Fibroblast of skin of abdomen (primary cell): ENCODE measurements around the gene PBXIP1. TPM values are rescaled to one million over a fixed set of nuclear protein-coding genes. Genes with fewer than 3 reads are reported as not detected.

Experiments
- DNase-seq: peaks from one replicate; pipeline ENCODE4 v3.0.0-alpha.2; 2013
- polyA plus RNA-seq, 2 experiments: library from polyadenylated mRNA; unstranded; fragments of 120-200 nt; gene quantifications; one replicate each; pipeline ENCODE4 v1.2.1, GENCODE V29; 2013; ENCODE audit not compliant: insufficient read length in 2 of 2

The PBXIP1 gene, protein sequence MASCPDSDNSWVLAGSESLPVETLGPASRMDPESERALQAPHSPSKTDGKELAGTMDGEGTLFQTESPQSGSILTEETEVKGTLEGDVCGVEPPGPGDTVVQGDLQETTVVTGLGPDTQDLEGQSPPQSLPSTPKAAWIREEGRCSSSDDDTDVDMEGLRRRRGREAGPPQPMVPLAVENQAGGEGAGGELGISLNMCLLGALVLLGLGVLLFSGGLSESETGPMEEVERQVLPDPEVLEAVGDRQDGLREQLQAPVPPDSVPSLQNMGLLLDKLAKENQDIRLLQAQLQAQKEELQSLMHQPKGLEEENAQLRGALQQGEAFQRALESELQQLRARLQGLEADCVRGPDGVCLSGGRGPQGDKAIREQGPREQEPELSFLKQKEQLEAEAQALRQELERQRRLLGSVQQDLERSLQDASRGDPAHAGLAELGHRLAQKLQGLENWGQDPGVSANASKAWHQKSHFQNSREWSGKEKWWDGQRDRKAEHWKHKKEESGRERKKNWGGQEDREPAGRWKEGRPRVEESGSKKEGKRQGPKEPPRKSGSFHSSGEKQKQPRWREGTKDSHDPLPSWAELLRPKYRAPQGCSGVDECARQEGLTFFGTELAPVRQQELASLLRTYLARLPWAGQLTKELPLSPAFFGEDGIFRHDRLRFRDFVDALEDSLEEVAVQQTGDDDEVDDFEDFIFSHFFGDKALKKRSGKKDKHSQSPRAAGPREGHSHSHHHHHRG
- 54.1 TPM for polyA plus RNA-seq (2013, experiment 1 of 2; ENCODE audit: insufficient read length)
- 51.5 TPM for polyA plus RNA-seq (2013, experiment 2 of 2; ENCODE audit: insufficient read length)

DNA sequence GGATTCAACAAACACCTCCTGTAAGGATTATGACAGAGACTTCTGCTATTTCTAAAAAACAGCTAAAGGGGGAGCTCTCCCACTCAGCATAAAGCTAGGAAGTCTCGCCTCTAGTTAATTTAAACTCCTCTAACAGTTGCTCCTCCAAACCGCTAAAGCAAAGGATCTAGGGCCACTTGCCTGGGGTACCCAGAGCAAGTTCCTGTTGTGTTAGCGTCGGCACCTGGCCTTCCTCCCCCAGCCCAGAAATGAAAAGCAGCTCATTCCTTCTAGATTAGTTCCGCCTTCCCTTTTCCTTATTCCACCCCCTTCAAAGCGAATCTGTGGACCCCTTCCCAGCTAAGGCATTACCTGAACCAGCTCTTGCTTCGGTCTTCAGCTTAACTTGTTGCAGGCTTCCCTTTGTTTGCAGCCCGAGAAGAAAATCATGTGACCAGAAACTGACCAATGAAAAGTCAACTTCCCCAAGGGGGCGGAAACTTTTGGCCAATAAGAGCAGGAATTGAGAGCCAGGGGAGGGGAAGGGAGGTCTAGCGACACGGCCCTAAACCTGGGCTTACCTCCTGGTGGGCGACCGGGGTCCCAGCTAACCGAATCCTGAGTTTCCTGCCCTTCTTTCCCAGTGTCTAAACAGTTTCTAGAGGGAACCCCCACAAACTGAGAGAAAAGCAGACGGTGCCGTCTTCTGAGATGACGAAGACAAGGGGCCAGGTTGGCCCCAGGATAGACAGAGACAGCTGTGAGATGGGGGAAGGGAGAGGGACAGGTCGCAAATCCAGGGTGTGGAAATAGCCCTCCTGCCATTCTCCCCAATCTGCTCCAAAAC lies at the start of gene PBXIP1:
Gene PBXIP1, minus strand, starts transcription at position 382 of the 826 bp plus-strand sequence. CDS start 2,378 bp downstream, outside the sequence.
- peak; percentile 90 for DNase-seq

DNA sequence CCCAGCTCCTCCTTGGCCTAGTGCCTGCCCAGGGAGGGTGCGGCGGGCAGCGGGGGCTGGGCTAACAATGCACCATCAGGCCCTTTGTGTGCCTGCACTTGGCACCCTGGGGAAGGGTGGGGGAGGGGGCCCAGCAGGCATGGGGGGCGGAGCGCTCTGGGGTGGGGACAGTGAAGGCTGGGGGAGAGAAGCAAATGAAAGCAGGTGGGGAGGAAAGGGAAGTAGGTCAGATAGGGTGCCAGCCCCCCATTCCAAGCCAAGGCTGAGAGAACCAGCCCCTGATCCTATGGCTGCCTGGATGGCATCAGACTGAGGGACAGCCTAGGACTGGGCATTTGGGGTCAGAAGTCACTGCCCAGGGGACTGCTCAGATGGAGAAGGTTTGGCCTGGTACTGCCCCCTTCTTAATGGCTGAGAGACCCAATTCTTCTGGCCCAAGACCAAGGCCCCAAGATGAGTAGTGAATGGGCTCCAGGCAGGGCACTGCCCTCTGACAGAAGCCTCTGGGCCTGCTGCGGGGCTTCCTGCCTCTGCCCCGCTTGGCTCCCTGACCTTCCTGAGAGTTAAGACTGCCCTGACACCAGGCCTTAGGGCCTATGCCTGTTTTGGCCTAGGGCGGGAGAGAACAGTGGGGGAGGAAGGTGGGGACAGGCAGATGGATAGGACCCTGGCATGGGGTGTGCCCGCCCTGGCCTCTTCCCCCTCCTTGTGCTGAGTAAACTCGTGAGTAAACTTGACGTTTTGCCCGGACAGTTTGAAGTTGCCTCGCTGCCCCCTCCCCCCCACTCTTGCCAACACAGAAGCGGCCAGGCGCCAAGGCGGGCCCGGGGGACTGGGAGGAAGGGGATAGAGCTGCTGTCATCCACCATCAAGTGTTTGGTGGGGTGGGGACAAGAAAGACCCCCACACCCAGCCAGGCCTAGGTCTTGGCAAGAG lies 49.4 kb upstream of the PBXIP1 start:
- no peak for DNase-seq

DNA sequence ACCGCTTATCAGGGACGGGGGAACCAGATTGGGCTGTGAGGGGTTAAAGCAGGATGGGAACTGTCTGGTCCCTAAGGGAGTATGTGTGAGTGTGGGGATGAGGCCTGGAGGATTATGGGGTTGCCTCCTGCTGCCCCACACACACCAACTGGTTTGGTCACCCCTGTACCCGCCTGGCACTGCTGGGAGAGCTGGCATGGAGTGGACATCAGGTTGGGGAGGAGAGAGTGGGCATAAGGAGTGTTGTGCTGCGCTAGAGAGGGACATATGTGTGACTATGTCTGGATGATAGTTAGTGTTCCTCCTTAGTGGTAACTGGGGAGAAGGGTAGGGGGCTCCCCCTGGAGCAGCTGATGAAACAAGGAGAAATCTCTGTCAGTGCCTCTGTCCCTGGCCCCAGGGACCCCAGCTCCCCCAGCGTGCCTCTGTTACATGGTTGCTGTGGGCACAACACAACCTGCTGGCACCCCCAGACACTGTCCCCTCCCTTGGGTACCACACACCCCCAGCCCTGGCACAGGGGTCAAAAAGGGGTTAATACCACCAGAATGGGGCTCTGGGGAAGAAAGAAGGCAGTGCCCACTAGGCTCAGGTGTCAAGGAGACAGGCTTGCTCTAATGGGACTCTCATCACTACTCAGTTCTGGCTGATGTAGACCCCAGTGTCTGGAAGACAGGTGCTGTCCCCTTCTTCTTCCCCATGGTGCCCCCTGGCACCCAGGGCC lies 48.6 kb upstream of the PBXIP1 start:
- no peak for DNase-seq

DNA sequence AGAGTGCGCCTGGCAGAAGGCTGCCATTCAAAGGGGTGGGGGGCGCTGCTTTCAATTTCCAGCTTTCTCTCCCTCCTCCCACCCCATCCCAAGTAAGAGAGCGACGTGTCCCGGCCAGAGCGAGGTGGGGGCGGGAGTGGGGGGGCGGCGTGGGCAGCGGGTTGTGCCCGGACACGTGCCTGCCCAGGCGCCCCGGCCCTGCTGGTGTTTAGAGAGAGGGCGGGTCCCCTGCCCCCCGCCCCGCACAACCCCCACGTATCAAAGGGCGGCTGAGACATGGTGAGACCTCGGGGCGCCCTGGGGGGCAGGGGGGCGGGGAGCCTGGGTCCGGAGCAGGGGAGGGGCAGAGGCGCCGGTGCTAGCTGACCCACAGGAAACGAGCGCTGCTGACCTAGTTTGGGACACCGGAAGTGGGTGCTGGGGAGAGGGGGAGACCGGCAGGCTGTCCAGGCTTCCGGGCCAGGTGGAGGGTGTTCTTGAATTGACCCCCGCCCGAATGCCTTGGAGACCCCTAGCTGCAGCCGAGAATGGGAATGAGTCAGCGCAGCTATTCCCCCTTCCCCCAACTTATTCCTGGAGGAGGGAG lies 48.0 kb upstream of the PBXIP1 start:
- DNase-seq: peak; percentile 40

DNA sequence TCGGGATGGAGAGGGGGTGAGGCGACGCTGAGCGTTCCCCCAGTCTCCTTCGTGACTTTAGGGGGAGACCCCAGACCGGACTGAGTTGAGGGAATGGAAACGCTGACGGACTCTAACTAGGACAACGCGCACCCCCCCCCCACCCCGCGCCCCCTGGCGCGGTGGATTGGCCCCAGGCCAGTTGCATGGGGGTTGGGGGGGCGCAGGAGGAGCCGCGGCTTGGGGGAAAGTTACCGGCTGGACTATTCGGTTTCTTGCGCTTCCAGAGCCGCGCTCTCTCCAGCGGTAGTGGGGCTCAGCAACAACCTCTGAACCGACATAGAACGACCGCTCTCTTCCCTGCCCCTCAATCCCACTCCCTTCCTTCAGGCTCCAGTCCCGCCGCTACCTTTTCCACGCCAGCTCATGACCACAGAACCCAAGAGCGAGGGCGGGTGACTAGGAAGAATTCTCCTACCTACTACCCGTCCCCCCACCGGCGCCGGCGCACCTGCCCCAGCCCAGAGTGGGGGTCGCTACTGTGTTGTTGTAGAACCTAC lies 47.4 kb upstream of the PBXIP1 start:
- DNase-seq: no peak

DNA sequence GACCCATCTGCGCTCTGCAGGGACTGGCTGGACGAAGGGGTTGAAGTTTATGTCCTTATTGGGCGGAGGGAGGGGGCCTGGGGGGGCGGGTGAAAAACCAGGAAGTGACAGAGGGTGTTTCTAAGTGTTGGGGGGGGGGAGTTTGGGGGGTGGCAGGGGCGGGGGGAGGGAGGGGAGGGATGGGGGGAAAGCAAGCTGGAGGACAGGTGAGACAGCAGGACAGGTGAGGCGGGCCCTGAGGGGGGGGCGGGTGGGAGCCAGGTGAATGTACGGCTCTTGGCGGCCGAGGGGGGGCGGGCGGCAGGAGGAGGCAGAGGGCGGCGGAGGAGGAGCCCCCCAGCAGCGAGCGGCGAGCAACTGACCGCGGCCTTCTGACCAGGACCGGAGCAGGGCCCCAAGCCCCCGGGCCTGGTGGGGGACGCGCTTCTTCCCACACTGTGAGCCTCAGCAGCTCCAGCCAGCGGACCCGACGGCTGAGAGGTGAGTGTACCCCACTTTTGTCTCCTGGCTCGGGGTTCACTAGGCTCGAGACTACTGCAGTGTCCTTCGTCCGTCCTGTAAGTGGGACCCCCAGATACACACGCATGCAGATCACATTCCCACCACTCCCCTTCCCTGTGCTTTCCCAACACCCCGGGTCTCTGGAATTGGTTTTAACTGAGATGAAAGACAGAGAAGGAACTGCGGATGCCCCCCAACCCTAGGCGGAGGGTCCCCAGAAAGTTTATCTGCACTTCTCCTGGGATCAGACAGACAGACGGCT lies 46.7 kb upstream of the PBXIP1 start, which contains the start of gene ZBTB7B:
Gene ZBTB7B, plus strand, starts transcription at position 339 of the 763 bp plus-strand sequence. CDS start 11,859 bp downstream, outside the sequence.
- no peak for DNase-seq

DNA sequence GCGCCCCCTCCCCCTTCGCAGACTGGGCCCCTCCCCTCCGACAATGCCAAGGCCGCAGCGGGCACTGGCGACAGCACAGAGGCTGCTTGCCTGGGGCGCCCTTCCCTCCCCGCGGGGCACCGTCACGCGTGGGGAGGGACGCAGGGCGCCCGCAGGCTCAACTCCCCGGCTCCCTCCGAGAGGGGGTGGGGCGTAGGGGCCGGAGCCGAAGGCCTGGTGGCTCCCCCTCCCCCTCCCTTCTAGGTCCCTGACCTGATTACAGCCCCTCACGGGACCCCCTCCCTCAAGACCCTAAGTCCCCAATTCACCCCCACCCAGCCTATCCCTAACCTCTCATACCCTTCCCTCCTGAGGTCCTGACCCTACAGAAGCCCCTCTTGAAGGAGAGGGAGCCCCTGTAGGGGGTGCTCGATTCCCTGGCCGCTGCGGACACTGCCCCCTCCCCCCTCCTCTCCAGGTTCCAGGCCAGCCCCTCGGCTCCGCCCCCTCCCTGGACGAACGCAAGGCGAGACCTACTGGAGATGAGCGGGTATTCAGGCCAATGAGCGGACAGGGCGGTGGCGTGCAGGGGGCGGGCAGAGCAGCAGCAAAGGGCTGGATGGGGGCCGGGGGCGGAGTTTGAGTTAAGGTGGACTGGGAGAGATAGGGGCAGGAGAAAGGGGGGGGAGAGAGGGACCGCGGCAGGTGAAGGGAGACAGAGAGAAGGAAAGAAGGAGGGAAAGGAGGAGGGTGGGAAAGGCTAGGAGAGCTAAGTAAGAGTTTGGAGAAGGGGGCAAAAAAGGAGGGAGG lies 46.0 kb upstream of the PBXIP1 start:
- peak; percentile 99 for DNase-seq

DNA sequence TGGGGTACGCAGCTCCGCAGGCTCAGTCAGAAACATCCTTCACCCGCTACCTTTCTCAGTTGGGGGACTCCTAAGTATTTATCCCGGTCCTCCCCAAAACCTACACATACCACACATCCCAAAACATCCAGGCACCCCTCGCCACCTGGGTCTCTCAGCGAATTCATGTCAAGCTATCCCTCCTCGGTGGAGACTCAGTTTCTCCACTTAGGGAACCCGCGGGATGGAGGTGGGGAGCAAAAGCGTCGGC lies 45.5 kb upstream of the PBXIP1 start:
- DNase-seq: no peak

DNA sequence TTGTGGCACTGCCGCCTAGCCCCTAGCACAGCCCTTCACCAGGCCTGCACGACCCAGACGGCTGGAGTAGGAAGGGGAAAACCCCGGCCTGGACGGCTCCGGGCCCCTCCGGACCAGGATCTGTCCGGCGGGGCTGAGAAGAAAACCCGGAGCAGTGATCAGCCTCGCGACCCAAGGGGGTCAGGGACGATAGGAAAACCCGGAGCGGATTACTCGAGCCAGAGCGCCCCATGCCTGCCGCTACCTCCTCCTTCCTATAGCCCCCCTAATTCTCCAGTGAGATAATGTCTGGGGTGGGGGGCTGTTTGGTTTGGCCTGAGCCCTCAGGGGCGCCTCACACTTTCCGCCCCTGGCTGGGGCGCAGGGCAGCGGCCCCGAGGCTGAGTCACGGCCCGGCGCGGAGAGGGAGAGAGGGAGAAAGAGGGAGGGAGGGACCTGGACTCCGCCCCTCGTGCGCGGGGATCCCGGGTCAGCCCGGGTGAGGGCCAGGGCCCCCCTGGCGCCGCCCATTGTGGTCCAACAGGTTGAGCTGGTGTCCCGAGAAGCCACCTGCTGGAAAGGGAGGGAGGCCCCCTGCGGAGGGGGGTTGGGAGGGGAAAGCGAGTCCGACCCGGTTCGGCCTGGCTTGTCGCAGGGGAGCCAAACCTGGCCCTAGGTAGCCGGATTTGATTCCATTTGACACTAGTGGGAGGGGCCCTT lies 45.0 kb upstream of the PBXIP1 start:
- DNase-seq: peak; percentile 86

DNA sequence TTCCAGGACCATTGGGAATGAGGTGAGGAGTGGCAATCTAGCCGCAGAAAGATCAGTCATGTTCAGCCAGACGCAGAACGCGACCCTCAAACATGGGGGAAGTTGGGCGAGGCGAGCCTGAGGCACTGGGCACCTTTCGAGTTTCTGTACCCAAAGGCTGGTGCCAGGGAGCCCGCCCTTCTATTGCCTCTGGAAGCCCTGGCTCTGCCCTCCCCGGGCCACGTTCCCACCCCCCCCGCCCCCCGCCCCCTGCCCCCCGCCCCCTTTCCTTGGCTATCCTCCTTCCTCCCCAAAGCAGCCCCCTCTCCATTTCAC lies 44.5 kb upstream of the PBXIP1 start:
- DNase-seq: no peak

DNA sequence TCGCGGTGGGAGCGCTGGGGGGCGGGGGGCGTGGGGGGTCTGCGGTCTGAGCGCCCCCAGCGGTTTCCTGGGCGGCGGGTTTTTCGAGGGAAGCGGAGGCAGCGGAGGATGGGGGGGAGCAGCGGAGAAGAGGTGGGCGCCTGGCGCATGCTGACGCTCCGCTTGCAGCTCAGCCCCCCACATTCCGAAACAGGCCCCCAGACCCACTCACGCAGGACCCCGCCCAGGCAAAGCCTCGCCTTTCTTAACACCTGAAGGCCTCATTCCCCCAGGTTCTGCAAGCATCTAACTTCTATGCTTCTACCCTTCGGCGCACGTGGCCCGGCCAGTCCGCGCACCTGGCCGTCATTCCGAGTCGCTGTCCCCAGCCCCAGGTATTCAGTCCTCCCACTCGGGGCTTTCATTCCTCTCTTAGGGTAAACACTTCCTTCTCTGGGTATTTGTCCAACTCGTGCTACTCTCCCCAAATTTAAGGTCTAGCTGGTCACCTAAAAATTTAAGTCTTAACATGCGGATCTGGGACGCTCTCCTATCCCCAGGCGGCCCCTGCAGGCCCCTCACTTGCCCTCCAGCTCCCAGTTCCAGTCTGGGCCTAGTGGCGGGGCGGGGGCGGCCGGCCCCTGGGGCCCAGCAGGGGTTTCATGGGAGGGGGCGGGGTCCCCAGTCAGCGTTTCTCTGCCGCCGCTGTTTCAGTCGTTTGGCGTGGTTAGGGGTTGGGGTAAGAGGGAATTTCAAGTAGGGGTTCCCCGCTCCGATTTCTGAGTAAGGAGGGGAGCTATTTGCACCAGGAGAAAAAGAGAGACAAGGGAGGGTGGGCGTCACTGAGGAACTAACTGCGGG lies 43.9 kb upstream of the PBXIP1 start:
- no peak for DNase-seq

DNA sequence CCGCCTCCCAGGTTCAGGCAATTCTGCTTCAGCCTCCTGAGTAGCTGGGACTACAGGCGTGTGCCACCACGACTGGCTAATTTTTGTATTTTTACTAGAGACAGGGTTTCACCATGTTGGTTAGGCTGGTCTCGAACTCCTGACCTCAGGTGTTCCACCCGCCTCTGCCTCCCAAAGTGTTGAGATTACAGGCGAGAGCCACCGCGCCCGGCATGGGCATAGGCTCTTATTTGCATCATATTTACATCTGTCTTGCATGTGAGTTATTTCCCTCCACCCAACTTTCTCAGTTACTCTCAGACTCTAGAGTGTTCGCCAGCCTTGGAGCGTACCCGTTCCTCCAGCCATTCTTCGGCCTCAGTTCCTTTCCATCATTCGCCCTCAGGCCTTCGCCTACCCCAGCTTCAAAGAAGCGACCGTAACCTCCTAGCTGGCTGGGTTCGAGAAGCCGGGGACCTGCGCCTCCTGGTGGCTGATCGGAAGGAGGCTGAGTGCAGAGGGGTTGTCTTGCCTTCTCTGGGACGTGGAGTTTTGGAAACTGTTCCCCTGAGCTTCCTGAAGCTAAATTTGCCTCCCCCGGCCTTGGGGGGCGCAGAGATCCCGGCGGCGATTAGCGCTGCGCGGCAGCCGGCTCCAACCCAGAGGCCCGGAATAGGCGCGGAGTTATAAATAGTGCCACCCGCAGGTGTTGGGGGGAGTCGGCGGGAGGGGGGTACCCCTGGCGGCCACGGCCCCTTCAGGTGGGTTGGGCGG lies 43.1 kb upstream of the PBXIP1 start:
- peak; percentile 75 for DNase-seq

DNA sequence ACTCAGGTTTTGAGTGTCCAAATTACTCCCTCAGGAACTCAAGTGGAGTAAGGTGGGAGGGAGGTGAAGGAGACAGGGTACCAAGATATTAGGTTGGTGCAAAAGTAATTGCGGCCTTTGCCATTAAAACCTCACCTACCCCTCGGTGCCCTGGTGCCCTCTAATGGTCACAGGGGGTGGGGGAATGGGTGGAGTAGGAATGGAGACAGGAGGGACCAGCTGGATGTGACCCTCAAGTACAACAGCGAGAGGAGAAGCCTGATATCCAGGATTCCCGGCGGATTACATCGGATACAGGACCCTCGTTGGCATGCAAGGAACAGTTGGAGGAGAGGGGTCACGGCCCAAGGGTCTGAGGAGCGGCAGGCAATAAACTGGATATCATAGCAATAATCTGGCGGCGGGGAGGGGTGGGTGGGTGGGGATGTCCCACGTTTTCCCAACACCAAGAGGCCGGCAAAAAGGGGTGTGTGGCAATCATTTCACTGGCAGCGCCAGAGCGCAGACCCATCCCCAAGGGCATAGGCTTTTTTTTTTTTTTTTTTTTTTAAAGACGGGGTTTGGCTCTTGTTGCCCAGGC lies 42.4 kb upstream of the PBXIP1 start:
- no peak for DNase-seq

DNA sequence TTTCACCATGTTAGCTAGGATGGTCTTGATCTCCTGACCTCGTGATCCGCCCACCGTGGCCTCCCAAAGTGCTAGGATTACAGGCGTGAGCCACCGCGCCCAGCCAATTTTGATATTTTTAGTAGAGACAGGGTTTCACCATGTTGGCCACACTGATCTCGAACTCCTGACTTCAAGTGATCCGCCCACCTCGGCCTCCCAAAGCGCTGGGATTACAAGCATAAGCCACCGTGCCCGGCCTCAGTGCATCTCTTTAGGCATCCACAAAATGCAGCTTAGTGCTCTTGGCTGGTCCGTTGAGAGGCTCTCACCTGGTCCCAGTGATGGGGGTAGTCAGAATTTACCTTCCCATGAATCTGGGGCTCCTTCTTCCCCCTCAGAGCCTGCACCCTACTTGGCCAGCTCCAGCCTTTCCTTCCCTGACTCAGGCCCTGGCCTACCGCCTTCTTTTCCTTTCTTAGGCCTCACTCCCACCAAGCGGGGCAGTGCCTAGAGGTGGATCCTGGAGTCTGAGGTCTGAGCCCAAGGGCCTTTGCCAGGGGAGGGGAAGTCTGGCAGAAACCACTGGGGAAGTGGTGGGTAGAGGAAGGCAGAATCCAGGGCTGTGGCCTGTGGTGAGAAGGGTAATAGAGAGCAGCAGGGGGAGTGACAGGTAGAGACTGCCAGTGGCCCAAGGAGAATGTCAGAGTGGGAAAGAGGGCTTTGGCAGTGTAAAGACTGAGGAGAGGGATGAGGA lies 41.2 kb upstream of the PBXIP1 start:
- DNase-seq: no peak

DNA sequence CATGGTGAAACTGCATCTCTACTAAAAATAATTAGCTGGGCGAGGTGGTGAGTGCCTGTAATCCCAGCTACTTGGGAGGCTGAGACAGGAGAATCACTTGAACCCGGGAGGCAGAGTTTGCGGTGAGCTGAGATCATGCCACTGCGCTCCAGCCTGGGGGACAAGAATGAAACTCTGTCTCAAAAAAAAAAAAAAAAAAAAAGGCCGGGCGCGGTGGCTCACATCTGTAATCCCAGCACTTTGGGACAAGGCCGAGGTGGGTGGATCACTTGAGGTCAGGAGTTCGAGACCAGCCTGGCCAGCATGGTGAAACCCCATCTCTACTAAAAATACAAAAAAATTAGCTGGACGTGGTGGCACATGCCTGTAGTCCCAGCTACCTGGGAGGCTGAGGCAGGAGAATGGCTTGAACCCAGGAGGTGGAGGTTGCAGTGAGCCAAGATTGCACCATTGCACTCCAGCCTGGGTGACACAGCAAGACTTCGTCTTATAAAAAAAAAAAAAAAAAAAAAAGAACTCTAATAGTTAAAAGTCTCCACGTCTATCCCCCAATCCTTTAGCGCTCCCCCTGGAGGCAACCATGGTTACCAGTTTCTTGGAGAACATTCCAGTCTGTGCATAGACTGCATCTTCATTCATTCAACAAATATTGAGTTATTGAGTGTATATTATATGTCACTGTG lies 39.5 kb upstream of the PBXIP1 start:
- peak; percentile 79 for DNase-seq
